NB4 (cell line): ENCODE data around the gene PRDX6.

Experiments used
- CTCF ChIP-seq: IDR thresholded peaks from one replicate; pipeline ENCODE4 v1.5.1; 2012; ENCODE audit warnings: low read depth, low read length
- MYC ChIP-seq: IDR thresholded peaks from 2 replicates; pipeline ENCODE4 v1.6.1; 2011; ENCODE audit warnings: low read depth, low read length
- POLR2A ChIP-seq: IDR thresholded peaks from 2 replicates; pipeline ENCODE4 v1.6.1; 2011; ENCODE audit warnings: mild to moderate bottlenecking; ENCODE audit not compliant: insufficient read length; ENCODE audit errors: extremely low read depth

GRCh38 chr1:173527151-173527826 lies 50.2 kb downstream of the PRDX6 start:
- TF ChIP-seq POLR2A (no peak), MYC (no peak), CTCF (no peak)
